ENCODE measurements around the gene CDK6.
"Not testable (repeated sequence)": the region's sequence is repeated elsewhere in the genome, so short reads cannot be mapped to it uniquely, and the experiment has no call there.

The CDK6 gene

DNA sequence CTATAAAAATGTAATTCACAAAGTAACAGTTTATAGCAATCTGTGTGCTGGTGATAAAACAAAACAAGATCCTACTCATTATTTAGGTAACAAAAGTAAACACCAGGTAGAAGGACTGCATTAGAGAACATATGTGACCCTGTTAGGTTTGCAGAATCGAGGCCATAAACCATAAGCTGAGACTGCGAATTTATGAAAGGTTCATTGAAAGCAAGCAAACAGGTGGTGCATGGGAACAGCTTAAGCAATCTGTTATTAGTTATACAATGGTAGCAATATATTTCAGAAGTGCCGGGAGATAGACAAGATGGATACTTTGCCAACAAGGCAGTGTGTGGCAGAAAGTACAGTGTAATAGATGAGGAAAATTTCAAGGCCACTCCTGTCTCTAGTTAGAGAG is 222.7 kb downstream of the CDK6 start:
- DNase-seq = no peak

DNA sequence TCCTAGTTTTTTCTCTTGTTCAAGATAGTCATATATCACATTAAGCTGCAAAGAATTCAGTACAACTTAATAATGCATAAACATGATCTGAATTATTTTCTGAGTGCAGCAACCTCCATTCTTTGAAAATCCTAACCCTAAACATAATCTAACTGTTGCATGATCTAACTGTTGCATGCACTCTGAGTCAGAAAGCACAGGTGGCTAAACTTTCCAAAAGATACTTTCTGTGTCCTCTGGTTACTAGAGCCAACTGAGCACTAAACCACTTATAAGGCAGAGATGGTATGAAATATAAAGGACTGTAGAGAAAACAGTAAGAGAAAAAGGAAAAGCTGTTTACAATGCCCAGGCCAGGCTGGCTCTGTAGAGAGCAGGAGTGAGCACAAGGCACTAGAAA is 223.2 kb downstream of the CDK6 start:
- no peak for DNase-seq

DNA sequence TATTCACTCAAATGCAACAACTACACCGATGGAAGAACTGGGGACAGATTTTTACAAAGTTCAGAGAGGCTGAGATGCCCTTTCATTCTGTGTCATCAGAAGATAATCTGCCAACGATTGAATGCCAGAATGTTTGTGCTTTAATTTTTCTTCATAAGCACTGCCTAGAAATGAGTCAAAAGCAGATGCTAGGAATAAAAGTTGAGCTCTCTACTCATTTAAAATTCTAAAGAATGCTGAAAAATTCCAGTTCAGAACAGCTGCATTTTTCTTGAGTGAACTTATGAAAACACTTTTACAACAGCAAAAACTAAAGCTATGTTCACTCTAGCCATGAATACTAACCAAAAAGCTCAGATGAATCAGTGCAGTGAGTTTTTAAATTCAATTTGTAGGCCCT is 223.9 kb downstream of the CDK6 start:
- no peak for DNase-seq

DNA sequence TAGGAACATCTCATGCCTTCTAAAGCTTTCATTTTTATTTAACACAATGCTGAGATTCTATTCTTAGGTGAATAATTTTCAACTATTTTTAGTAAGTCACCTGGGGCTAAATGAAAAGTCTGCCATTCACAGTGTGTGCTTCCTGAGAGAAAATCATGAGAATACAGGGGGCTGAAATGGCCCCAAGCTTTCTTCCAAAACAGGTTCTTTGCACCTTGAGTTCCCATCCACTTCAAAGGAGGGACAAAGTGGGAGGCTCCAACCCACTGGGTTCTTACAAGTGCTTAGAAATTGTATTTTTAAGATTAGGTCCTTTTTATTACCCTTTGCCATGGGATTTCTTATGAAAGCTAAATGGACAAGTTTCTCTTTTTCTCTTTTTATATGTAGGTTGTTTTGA is 224.6 kb downstream of the CDK6 start:
- DNase-seq = no peak

DNA sequence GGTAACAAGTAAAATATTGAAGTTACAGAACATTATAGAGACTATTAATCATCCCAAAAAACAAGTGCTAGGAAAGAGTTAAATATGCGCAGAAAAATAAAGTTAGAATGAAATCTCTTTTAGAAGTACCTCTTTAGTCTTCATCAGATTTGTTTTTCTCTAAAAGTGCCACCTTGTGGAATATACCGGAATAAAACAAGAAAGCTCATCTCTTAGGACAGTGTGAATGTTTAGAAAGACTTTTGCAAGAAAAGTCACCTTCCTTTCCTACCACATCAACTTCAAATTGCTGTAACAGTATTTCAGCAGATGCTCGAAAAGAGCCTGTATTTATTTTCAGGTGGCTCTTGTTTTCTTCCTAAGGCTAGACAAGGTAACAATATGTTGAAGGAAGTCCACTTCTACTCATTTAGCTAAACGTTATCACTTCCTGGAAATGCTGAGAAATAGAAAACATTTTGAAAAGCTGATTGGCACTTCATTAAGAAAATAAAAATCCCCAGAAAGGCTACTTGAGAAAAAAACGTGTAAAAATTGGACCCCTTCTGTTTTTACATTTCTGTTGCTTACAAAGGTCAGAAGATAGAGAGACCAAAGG is 226.4 kb downstream of the CDK6 start:
- peak; percentile 34 for DNase-seq

DNA sequence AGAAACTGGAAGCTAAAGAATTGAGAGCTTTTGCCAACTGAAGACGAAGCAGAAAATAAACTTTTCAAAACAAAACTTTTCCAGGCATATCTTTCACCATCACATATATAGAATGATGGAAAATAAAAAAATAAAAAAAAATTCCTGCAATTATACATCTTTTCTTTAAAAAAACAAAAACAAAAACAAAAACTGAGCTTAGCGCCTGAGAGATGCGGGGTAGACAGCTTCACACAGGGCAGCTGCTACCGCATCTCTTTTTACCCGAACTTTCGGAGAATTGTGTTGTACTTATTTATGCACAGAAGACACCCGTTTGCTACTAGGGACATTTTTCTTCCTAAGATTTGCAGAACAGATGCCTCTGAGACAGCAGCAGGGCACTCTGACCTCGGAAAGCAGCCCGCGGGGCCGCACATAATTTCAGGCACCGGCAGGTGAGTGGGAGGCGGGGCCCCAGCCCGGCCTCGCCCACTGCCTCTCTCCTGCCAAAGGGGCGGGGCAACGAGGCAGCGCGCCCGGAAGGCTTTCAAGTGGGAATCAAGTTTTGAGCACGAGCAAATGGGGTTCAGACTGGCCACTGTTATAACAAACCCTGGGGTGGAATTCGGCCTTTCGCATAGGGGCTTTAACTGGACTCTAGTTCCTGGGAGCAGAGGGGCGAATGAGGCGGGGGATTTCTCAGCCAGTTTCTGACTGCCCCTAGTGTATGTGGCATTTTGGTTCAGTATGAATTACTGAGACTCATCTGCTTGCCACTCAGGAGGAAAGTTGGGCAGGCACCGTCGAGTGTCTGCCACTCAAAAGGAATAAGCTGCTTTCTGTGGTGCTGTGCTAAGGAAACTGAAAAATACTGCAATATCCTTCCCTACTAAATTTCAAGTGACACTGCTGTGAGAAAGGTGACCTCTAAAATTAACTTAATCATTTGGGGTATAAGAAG is 227.7 kb downstream of the CDK6 start:
- no peak for DNase-seq

DNA sequence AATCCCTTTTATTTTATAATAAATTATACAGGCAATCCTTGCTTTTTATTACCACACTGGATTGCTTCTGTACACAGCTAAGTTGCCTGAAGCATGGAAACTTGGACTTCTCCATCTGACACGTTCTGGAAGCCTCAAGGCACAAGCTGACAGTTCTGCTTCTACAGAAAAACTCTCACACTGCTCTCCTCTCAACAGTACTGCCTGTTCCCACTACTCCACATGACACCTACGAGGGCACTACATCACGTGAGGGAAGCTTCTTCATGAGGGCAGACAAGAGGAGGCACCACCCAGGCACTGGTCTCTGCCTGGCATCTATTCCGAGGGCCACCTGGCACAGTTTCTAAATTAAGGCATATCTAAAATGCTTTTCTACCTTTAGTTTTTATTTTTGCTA is 229.4 kb downstream of the CDK6 start:
- DNase-seq = no peak

DNA sequence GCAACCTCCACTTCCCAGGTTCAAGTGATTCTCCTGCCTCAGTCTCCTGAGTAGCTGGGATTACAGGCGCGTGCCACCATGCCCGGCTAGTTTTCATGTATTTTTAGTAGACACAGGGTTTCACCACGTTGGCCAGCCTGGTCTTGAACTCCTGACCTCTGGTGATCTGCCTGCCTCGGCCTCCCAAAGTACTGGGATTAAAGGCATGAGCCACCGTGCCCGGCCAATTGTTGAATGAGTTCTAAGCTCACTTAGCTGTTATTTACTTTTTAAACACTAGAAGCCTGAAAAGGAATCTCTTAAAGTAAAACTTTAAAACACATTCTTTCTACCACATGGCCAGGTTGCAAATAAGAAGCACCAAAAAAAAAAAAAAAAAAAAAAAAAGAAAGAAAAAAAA is 231.9 kb downstream of the CDK6 start:
- DNase-seq = not testable (repeated sequence)

DNA sequence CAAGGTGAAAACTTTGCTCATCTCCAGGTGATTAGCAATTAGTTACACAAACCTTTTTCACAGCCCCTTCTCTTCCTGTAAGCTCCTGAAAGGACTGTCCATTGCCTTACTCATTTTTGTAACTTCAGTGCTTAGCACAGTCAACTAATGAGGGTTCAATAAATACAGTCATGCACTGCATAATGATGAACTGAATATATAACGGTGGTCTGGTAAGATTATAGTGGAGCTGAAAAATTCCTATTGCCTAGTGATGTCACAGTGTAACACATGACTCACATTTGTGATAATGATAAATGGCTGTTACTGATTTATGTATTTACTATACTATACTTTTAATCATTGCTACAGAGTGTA is 233.3 kb downstream of the CDK6 start:
- no peak for DNase-seq

DNA sequence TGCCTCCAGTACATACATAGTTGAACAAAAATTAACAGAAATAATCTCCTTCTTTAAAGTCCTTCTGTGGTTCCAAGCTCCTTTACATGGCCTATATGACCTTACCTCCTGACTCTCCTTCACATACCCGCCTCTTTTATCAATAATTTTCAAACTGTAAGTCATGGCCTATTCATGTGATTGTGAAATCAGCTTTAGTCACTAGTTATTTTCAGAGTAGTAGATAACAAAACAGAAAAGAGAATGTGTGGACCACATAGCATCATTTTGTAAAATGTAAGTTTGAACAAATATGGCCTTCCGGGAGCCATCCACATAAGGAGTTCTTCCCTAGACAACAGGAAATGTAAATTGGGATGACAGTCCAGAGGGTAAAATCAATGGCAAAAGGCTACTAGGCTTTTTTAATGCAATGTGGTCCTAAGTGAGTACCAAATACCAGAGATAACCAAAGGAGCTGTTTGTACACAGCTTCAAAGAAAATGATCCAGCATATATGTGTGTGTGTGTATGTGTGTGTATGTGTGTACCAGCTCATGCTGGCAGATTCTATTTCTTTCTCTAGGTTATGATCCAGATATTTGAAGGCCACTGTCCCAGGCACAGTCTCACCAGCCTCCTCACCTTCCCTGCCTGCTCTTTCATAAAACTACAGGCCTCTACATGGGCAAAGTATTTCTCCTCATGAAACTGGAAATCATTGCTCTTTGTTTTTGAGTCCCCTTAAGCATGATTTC is 233.9 kb downstream of the CDK6 start:
- DNase-seq = no peak

DNA sequence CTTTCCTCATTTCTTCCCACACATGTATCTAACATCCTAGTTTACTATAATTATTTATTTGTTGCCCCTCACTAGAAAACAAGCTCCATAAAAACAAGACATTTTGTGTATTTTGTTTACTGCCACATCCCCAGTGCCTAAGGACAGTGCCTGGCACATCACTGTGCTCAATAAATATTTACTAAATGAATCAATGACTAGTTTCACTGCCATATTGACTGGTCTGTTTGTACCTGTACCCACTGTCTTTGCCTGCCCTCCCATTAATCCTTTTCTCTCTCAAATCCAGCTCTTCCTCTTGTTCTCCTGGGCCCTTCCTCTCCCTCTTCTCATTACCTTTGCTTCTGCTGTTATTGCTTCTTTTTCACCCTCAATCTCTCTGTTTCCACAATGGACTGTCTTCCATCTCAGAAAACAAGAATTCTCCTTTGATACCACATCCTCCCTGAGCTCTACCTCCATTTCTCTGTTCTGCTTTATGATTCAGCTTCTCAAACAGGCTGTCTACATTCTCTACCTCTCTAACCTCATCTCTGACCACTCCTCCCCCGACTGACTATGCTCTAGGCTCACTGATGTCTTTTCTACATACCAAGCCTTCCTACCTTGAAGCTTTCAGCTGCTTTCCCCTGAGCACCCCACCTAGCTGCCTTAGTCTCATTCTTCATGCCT is 237.9 kb downstream of the CDK6 start:
- DNase-seq = no peak

DNA sequence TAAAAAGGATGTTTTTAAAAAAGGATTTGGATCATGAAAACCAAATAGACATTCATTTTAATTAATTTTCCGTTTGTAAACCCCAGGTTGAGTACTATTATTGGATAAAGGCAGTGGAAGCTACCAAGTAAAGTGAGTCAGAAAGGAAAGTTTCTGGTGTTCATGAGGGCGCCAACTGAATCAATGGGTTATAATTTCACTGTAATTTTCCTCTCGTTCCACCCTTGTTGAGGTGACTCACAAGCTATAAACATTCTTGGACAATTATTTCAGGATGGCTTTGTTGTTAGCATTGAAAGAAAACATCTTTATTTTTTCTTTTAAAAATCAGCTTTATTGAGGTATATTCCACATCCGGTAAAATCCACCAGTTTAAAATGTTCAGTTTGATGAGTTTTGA is 241.1 kb downstream of the CDK6 start:
- no peak for DNase-seq

DNA sequence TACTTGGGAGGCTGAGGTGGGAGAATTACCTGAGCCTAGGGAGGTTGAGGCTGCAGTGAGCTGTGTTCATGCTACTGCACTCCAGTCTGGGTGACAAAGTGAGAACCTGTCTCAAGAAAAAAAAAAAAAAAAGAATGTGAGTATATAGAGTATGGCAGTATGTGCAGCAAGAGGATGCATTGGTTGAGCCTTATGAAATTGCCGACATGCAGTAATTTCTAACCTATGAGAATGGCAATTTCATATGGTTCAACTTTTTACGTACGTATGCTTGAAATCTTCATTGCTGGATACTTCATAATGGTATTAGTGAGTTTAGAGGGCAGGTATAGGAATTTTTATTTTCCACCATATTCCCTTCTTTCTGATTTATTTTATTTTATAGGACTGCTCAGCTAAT is 241.6 kb downstream of the CDK6 start:
- DNase-seq = no peak

DNA sequence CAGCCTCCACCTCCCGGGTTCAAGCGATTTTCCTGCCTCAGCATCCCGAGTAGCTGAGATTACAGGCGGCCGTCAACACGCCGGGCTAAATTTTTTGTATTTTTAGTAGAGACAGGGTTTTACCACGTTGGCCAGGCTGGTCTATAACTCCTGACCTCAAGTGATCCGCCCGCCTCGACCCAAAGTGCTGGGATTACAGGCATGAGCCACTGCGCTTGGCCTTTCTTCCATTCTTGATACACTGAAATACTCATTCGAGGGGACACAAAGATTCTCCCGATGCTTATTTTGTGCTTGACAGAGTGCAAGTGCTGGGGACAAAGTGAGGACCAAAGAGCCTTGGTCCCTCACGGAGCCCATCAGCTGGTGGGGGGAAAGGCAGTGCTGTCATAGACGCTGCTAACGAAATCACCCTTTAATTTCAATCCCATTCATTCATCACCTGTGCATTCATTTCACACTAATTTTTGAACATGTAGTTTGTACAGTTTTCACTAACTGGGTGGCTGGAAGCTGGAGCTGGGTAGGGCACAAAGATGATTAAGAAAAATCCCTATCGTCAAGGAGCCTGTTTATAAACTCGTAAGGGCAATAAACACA is 245.6 kb downstream of the CDK6 start:
- DNase-seq = no peak

DNA sequence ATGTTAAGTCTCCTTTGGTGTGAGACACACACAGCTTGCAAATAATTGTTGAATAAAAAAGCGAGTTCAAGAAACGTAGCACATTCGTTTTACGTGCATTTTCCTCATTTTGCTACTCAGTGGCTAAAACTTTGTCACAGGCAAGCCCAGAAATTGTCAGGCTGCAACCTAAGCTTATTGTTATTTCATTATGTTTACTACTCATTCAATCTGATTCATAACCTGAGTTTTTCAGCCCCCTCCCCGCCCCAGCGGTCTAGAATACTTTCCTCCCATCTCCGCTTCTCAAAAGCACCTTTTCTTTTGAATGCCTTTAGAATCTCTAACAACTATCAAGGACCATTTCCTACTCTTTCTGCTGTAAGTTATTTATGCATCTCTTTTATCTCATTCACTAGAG is 247.3 kb downstream of the CDK6 start:
- no peak for DNase-seq

DNA sequence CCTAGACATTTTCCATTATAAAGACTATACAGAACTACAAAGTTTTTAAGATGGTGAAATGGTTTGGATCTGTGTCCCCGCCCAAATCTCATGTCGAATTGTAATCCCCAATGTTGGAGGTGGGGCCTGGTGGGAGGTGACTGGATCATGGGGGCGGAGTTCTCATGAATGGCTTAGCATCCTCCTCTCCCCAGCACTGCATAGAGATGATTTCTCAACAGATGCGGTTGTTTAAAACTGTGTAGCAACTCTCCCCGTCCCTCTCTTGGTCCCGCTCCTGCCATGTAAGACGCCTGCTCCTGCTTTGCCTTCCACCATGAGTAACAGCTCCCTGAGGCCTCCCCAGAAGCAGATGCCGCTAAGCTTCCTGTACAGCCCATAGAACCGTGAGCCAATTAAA is 247.8 kb downstream of the CDK6 start:
- peak; percentile 22 for DNase-seq

DNA sequence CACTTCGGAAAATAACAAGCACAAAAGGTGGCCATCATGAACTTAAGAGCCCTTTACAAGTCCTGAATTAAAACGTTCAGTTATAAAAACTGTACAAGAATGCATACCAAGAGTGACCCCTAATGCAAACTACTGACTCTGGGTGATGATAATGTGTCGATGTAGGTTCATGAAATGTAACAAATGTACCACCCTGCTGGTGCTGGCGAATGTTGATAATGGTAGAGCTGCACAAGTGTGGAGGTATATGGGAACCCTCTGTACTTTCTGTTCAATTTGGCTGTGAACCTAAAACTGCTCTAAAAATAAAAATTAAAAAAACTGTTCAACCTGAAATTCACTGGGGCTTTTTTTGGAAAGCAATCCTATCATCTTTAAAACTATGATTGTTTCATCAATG is 249.5 kb downstream of the CDK6 start:
- DNase-seq = no peak

DNA sequence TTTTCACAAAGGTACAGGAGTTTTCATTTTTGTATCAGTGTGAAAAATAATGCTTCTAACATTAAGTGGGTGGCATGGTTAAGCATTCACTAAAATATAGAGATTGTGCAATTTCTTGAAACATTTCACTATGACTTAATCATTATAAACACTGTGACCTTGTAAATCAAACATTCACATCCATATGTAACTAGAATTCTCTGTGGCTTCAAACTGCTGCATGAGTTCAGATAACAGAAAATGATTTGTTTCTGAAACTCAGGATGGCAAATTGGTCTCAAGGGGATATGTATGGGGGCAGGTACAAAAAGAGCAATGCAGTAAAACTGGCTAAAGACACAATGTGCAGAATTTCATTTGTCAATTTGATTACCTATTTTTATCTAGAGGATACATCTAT is 250.0 kb downstream of the CDK6 start:
- DNase-seq = peak; percentile 29

DNA sequence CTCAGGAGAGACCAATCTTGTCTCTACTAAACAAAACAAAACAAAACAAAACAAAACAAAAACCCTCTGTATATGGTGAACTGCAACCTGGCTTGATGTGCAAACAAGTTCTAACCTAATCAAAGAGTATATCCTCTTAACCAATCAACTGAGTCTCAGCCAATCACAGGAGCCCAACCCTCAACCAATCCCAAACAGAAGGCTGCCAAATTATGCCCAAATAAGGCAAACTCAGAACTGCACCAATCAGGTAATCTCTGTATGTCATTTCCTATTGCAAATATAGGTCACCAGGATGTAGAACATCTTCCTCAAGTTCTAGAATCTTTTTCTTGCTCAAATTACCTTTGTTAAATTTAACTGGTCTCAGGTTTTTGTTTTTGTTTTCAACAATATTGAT is 251.4 kb downstream of the CDK6 start:
- DNase-seq = no peak

DNA sequence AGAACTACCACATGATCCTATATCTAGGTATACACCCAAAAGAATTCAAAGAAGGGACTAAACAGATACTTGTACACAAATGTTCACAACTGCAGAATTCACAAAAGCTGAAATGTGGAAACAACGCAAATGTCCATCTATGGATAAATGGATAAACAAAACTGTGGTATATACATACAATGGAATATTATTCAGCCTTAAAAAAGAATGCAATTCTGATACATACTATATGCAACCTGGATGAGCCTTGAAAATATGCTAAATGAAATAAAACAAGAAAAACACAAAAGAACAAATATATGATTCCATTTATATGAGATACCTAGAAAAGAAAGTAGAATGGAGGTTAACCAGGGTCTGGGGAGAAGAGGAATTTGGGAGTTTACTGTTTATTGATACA is 253.4 kb downstream of the CDK6 start:
- DNase-seq = no peak

DNA sequence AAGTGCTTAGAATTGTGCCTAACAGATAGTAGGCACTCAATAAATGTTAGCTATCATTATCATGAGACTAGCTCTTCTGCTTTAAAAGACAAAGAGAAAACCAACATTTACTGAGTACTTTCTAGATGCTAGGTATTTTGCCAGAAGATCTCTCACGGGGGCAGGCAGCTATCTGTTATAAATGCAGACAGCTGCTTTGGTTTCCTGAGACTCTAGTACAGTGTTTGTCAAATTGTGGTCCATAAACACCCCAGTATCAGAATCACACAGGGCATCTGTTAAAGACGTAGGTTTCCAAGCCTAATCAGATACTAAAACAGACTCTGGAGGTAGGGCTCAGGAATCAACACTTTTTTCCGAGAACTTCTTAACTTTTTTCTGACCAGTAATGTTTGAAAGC is 260.1 kb downstream of the CDK6 start:
- no peak for DNase-seq

DNA sequence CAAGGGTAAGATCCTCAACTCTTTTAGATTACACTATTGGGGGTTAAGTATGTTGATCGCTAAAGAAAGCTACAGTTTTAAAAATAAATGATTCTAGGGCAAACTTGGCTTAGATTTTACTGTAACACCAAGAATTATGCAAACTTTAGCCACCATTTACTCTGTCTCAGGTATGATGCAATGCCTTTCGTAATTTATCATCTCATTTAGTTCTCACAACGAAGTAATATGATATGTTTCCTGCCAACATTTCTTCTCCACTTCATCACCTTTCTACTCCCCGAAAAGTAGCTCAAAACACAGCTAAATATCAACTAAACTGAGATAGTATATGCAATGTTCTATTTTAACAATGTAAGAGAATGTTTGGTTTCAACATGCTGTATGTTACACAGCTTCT is 267.2 kb downstream of the CDK6 start:
- DNase-seq = no peak

DNA sequence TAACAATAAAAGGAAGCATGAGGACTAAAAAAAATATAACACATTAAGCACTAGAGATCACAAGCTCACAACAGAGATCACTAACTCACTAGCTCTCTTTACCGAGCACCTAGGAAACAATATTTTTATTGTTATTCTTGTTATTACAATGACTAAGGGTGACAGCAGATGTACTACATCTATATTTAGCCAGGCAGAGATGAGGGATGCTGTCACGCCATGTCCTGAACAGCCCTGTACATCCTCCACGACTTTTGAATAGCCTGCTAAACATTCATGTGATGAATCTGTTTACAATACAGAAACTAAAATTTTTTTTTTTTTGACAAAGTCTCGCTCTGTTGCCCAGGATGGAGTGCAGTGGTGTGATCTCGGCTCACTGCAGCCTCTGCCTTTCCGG is 268.9 kb downstream of the CDK6 start:
- DNase-seq = no peak
